Fibroblast of lung (primary cell): ENCODE results near the gene FRMD4A. TPM values are rescaled to one million over a fixed set of nuclear protein-coding genes. Genes with fewer than 3 reads are reported as not detected.

Source experiments
- DNase-seq, 2 donors: peaks; one replicate each; pipeline versions ENCODE4 v3.0.0 to v3.0.0-alpha.2; 2010; ENCODE audit warnings: low read depth in 2 of 2
- H2AFZ ChIP-seq: 2 replicates; pipeline ENCODE4 v1.5.1; 2012; ENCODE audit warnings: low read length, control low read depth, inconsistent platforms
- H3K27ac ChIP-seq: 2 replicates; pipeline ENCODE4 v1.5.1; 2011; ENCODE audit warnings: low read length, control low read depth; ENCODE audit not compliant: insufficient read depth
- H3K27me3 ChIP-seq: 2 replicates; pipeline ENCODE4 v1.5.1; 2011; ENCODE audit warnings: mild to moderate bottlenecking, low read length; ENCODE audit not compliant: control insufficient read depth, insufficient read depth
- H3K36me3 ChIP-seq: 2 replicates; pipeline ENCODE4 v1.5.1; 2011; ENCODE audit warnings: low read length; ENCODE audit not compliant: control insufficient read depth, insufficient read depth
- H3K4me1 ChIP-seq: 2 replicates; pipeline ENCODE4 v1.5.1; 2011; ENCODE audit warnings: low read length; ENCODE audit not compliant: control insufficient read depth, insufficient read depth; ENCODE audit errors: extremely low read depth
- H3K4me2 ChIP-seq: 2 replicates; pipeline ENCODE4 v1.5.1; 2011; ENCODE audit warnings: low read length, control low read depth; ENCODE audit not compliant: insufficient read depth; ENCODE audit errors: extremely low read depth
- H3K4me3 ChIP-seq, 4 experiments: fragments of 200-600 bp in 1 of 4; sonication (generic) in 1 of 4; replicated peaks in 1 of 4; 2 replicates each; pipeline ENCODE4 v1.5.1; 2011 to 2016; ENCODE audit warnings: low read length in 4 of 4, low read depth in 3 of 4, mild to moderate bottlenecking in 3 of 4, control low read depth in 2 of 4, inconsistent platforms in 1 of 4, mixed read lengths in 1 of 4; ENCODE audit not compliant: insufficient read depth in 1 of 4; ENCODE audit errors: control extremely low read depth in 1 of 4
- H3K79me2 ChIP-seq: 2 replicates; pipeline ENCODE4 v1.5.1; 2012; ENCODE audit warnings: mild to moderate bottlenecking, low read length, inconsistent platforms; ENCODE audit not compliant: control insufficient read depth, insufficient read depth
- H3K9ac ChIP-seq: 2 replicates; pipeline ENCODE4 v1.5.1; 2011; ENCODE audit warnings: mild to moderate bottlenecking, low read length, control low read depth; ENCODE audit not compliant: insufficient read depth
- H3K9me3 ChIP-seq: 2 replicates; pipeline ENCODE4 v1.5.1; 2012; ENCODE audit warnings: low read depth, low read length; ENCODE audit not compliant: control insufficient read depth, insufficient read depth
- H4K20me1 ChIP-seq: 2 replicates; pipeline ENCODE4 v1.5.1; 2011; ENCODE audit warnings: low read length; ENCODE audit not compliant: control insufficient read depth, insufficient read depth; ENCODE audit errors: extremely low read depth
- EZH2 ChIP-seq: IDR thresholded peaks from 2 replicates; pipeline ENCODE4 v1.5.1; 2012; ENCODE audit warnings: low read length, control low read depth, mild to moderate bottlenecking; ENCODE audit errors: missing control alignments
- polyA plus RNA-seq, 2 donors: library from polyadenylated mRNA; depleted of rRNA in 1 of 2; stranded (reverse) in 1 of 2; unstranded in 1 of 2; fragments of >200 nt; gene quantifications; 2 replicates each; pipeline ENCODE4 v1.2.1, GENCODE V29; 2011 to 2012; ENCODE audit warnings: missing spikeins in 1 of 2
- total RNA-seq: library from RNA; depleted of rRNA; stranded (reverse); fragments of >200 nt; gene quantifications from 2 replicates; pipeline ENCODE4 v1.2.1, GENCODE V29; 2014
- TF ChIP-seq, protein P1 (sequence below), 2 donors: IDR thresholded peaks in 1 of 2; conservative IDR thresholded peaks in 1 of 2; 1 replicate in 1 of 2; 2 replicates in 1 of 2; pipeline ENCODE4 v1.5.1; 2011 to 2012; ENCODE audit warnings: low read length in 2 of 2, control low read depth in 1 of 2, inconsistent platforms in 1 of 2, low read depth in 1 of 2, mild to moderate bottlenecking in 1 of 2

FRMD4A gene
- total and polyA plus RNA-seq, 2 donors (not counting 1 experiment from before 2014, with no cell fraction given), result 26.9 to 63.6 TPM

DNA sequence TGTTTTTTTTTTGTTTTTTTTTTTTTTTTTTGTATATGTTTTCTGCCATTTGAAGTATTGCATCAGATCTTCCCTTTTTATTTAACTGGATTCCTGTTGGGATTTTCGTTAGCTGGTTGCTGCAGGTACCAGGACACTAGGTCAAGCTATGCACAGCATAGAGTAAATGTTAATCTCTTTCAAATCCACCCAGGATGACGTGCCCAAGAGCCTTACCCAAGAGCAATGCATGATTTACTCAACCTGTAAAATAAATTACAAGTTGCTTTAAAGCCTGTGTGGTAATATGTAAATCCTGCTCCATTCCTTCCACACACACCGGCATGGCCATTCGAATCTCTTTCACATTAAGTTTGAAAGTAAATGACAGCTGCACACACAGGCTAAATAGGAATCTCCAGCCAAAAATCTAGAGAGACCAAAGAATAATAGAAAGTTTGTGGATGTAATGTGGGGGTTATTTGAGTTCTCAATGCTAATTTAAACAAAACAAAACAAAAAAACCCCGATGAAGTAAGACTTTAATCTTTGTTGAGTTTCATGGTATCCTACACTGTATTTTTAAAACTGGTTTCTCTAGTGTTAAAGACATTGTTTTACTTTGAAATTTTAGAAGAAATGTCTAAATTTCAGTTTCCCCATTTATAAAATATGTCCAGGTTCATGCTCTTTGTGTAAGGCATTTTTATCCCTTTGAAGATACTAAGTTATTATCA lies 167.9 kb downstream of the FRMD4A start:
- Histone ChIP-seq H3K9ac (no peak overlapping the region), H3K27ac (no peak overlapping the region), H3K4me3 (peak overlapping the region in 1 of 4 experiments; percentile 5), H3K4me1 (no peaks in the 10 kb centered on the region), H3K4me2 (no peak overlapping the region), H3K79me2 (no peaks in the 10 kb centered on the region), H3K36me3 (no peaks in the 10 kb centered on the region), H4K20me1 (no peaks in the 10 kb centered on the region), H3K27me3 (peaks cover 31% of the 10 kb centered on the region), H3K9me3 (no peaks in the 10 kb centered on the region), H2AFZ (no peak overlapping the region)
- TF ChIP-seq, protein P1, sequence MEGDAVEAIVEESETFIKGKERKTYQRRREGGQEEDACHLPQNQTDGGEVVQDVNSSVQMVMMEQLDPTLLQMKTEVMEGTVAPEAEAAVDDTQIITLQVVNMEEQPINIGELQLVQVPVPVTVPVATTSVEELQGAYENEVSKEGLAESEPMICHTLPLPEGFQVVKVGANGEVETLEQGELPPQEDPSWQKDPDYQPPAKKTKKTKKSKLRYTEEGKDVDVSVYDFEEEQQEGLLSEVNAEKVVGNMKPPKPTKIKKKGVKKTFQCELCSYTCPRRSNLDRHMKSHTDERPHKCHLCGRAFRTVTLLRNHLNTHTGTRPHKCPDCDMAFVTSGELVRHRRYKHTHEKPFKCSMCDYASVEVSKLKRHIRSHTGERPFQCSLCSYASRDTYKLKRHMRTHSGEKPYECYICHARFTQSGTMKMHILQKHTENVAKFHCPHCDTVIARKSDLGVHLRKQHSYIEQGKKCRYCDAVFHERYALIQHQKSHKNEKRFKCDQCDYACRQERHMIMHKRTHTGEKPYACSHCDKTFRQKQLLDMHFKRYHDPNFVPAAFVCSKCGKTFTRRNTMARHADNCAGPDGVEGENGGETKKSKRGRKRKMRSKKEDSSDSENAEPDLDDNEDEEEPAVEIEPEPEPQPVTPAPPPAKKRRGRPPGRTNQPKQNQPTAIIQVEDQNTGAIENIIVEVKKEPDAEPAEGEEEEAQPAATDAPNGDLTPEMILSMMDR (conservative IDR thresholded peaks at IDR 0.05 in 1 of 2, IDR thresholded peaks at IDR 0.05 in 1 of 2; ENCODE audit: low read depth in 1 of 2, low read length in 2 of 2), result no peak
- no peak for DNase-seq

DNA sequence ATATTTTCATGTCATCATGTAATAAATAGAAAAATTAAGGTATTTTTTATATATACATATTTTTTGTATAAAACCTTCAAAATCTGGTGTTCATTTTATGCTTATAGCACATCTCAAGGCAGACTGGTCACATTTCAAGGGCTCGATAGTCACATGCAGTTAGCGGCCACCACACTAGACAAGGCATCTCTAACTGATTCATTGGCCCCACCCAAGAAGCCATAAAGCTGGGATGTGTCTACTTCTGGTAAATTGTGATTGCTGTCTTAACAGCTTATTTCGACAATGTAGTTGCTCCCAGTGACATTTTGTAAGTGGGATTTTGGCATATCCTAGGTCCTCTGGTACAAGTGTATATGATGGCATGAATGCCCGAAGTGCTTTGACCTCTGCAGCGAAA lies 168.7 kb downstream of the FRMD4A start:
- Histone ChIP-seq H3K27me3 (peaks cover 36% of the 10 kb centered on the region), H3K27ac (no peak overlapping the region), H3K4me2 (no peak overlapping the region), H3K4me3 (no peak overlapping the region), H3K79me2 (no peaks in the 10 kb centered on the region), H4K20me1 (no peaks in the 10 kb centered on the region), H3K36me3 (no peaks in the 10 kb centered on the region), H3K9ac (no peak overlapping the region), H2AFZ (no peak overlapping the region), H3K9me3 (no peaks in the 10 kb centered on the region), H3K4me1 (no peaks in the 10 kb centered on the region)
- DNase-seq, result no peak
- TF ChIP-seq, protein P1 (conservative IDR thresholded peaks at IDR 0.05 in 1 of 2, IDR thresholded peaks at IDR 0.05 in 1 of 2; ENCODE audit: low read depth in 1 of 2, low read length in 2 of 2), result no peak
- no peak for TF ChIP-seq EZH2

DNA sequence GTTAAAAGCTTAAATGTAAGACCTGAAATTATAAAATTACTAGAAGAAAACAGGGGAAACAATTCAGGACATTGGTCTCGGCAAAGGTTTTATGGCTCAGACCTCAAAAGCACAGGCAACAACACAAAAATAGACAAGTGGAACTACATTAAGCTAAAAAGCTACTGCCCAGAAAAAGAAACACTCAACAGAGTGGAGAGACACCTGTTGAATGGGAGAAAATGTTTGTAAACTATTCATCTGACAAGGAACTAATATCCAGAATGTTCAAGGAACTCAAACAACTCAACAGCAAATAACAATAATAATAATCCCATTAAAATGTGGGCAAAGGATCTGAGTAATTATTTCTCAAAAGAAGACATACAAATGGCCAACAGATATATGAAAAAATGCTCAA lies 170.4 kb downstream of the FRMD4A start:
- peaks cover 34% of the 10 kb centered on the region for H3K27me3 ChIP-seq
- TF ChIP-seq, protein P1 (conservative IDR thresholded peaks at IDR 0.05 in 1 of 2, IDR thresholded peaks at IDR 0.05 in 1 of 2; ENCODE audit: low read depth in 1 of 2, low read length in 2 of 2), result no peak
- TF ChIP-seq EZH2, result no peak
- H3K4me2 ChIP-seq, result no peak overlapping the region
- H3K4me3 ChIP-seq, result no peak overlapping the region
- DNase-seq, result no peak
- no peak overlapping the region for H2AFZ ChIP-seq
- no peak overlapping the region for H3K27ac ChIP-seq
- no peaks in the 10 kb centered on the region for H3K36me3 ChIP-seq
- H3K4me1 ChIP-seq, result no peaks in the 10 kb centered on the region
- no peaks in the 10 kb centered on the region for H3K79me2 ChIP-seq
- H3K9me3 ChIP-seq, result no peaks in the 10 kb centered on the region
- H3K9ac ChIP-seq, result no peak overlapping the region
- H4K20me1 ChIP-seq, result no peaks in the 10 kb centered on the region
